K562 (cell line): ENCODE results near the gene HIP1R. TPM values are rescaled to one million over a fixed set of nuclear protein-coding genes. Genes with fewer than 3 reads are reported as not detected.
A peak's percentile ranks its signal among the peaks of the same experiment; 100 is the strongest.

Experiments
- ARID2 ChIP-seq: fragments of 450-650 bp; IDR thresholded peaks from 2 replicates; pipeline ENCODE4 v1.6.1; 2017; ENCODE audit warnings: antibody characterized with exemption, mild to moderate bottlenecking
- BRCA1 ChIP-seq, 2 experiments: fragments of 450-650 bp in 1 of 2; sonication (generic) in 1 of 2; formaldehyde crosslinking in 1 of 2; IDR thresholded peaks; 2 replicates each; pipeline versions ENCODE4 v1.5.0 to v1.6.1; 2017 to 2020; ENCODE audit warnings: mild to moderate bottlenecking in 1 of 2, missing genetic modification reagents in 1 of 2
- C11orf30 ChIP-seq: fragments of 450-650 bp; IDR thresholded peaks from 2 replicates; pipeline ENCODE4 v1.6.1; 2016; ENCODE audit warnings: low read depth, mild to moderate bottlenecking
- CHAMP1 ChIP-seq: fragments of 450-650 bp; IDR thresholded peaks from 2 replicates; pipeline ENCODE4 v1.6.1; 2016; ENCODE audit warnings: mild to moderate bottlenecking
- CHD4 ChIP-seq: fragments of 200-600 bp; sonication (generic); IDR thresholded peaks from 3 replicates; pipeline ENCODE4 v1.6.1; 2012; ENCODE audit warnings: low read depth, mild to moderate bottlenecking, mixed read lengths, low read length, inconsistent platforms; ENCODE audit not compliant: insufficient read depth, insufficient replicate concordance, poor library complexity, severe bottlenecking
- CREM ChIP-seq: IDR thresholded peaks from 2 replicates; pipeline ENCODE4 v1.6.1; 2014; ENCODE audit warnings: antibody characterized with exemption, low read depth
- E4F1 ChIP-seq: fragments of 250-450 bp; sonication (Bioruptor Pico); IDR thresholded peaks from 2 replicates; pipeline ENCODE4 v1.5.0; 2021; ENCODE audit warnings: mild to moderate bottlenecking, borderline replicate concordance
- EP400 ChIP-seq: fragments of 450-650 bp; IDR thresholded peaks from 2 replicates; pipeline ENCODE4 v1.6.1; 2017; ENCODE audit warnings: antibody characterized with exemption, mild to moderate bottlenecking, moderate library complexity
- KAT7 ChIP-seq: sonication (generic); formaldehyde crosslinking; IDR thresholded peaks from 2 replicates; pipeline ENCODE4 v1.8.0; 2022; ENCODE audit warnings: missing genetic modification reagents, mild to moderate bottlenecking, borderline replicate concordance
- MAFK ChIP-seq: IDR thresholded peaks from 2 replicates; pipeline ENCODE4 v1.6.1; 2011; ENCODE audit warnings: low read length, improper control_type of control experiment
- PATZ1 ChIP-seq: fragments of 250-450 bp; sonication (Bioruptor Pico); IDR thresholded peaks from 2 replicates; pipeline ENCODE4 v1.5.0; 2020; ENCODE audit warnings: mild to moderate bottlenecking, borderline replicate concordance
- SMARCA5 ChIP-seq: fragments of 450-650 bp; IDR thresholded peaks from 2 replicates; pipeline ENCODE4 v1.6.1; 2016
- ZNF175 ChIP-seq: fragments of 200-800 bp; sonication (Bioruptor generic); IDR thresholded peaks from 2 replicates; pipeline ENCODE4 v1.6.1; 2016; ENCODE audit warnings: low read depth, mild to moderate bottlenecking, missing genetic modification characterization, missing compliant biosample characterization
- ZNF274 ChIP-seq: IDR thresholded peaks from 2 replicates; pipeline ENCODE4 v1.6.1; 2011; ENCODE audit warnings: low read depth, mild to moderate bottlenecking, low read length, moderate library complexity, borderline replicate concordance
- ZNF408 ChIP-seq: fragments of 250-450 bp; sonication (Bioruptor Pico); IDR thresholded peaks from 2 replicates; pipeline ENCODE4 v1.4.0; 2020; ENCODE audit warnings: low read depth, mild to moderate bottlenecking, moderate library complexity
- ZNF740 ChIP-seq, 3 experiments: fragments of 200-800 bp in 1 of 3; sonication (Bioruptor generic) in 1 of 3; sonication (generic) in 1 of 3; formaldehyde crosslinking in 1 of 3; IDR thresholded peaks; 2 replicates each; pipeline versions ENCODE4 v1.6.1 to v1.8.0; 2016 to 2022; ENCODE audit warnings: mild to moderate bottlenecking in 2 of 3, missing compliant biosample characterization in 2 of 3, missing genetic modification characterization in 2 of 3, missing genetic modification reagents in 1 of 3
- polyA plus RNA-seq, 8 experiments: library from polyadenylated mRNA; depleted of rRNA in 4 of 8; stranded (reverse) in 5 of 8; unstranded in 3 of 8; fragments of >200 nt; fragmentation: Nextera tagmentation in 2 of 8; fragmentation: Illumina TruSeq in 1 of 8; extraction: Ambion mirVana in 2 of 8; extraction: Trizol in 1 of 8; gene quantifications; 2 replicates each; pipeline versions ENCODE4 v1.2.1 to v1.2.3, GENCODE V29; 2011 to 2014; ENCODE audit warnings: inconsistent platforms in 1 of 8, missing spikeins in 1 of 8
- total RNA-seq, 7 experiments: library from RNA; depleted of rRNA in 6 of 7; stranded (reverse); fragments of >200 nt in 6 of 7; fragmentation: Illumina TruSeq in 2 of 7; extraction: Trizol in 2 of 7; gene quantifications; 2 replicates each; pipeline versions ENCODE4 v1.2.1 to v1.2.3, GENCODE V29; 2011 to 2021; ENCODE audit warnings: low replicate concordance in 1 of 7

HIP1R gene
- total and polyA plus RNA-seq, 9 of the 15 experiments (the other 6 are each of a cell fraction or from before 2014, with no cell fraction given), result 0.15 to 31.0 (median 14.2) TPM

GRCh38 chr12:122886851-122887818 lies 51.9 kb downstream of the HIP1R start (continued):
- TF ChIP-seq E4F1 (CRISPR knock-in tag), result no peak
- no peak for TF ChIP-seq BRCA1 (IDR thresholded peaks at IDR 0.05)
- TF ChIP-seq BRCA1 (CRISPR knock-in tag; IDR thresholded peaks at IDR 0.05), result no peak
- peak; percentile 50; the same call in 1 of the 2 replicates for TF ChIP-seq ZNF175
- TF ChIP-seq EP400, result peak; percentile 46
- TF ChIP-seq CHAMP1, result no peak
- TF ChIP-seq KAT7, result no peak
- TF ChIP-seq ARID2, result no peak
- 0 out of 2 replicates have a peak, but pooled peaks have one; percentile 54 for TF ChIP-seq SMARCA5
- peak; percentile 62; the same call in 1 of the 2 replicates for TF ChIP-seq MAFK
- no peak for TF ChIP-seq ZNF274
- peak; percentile 34; the same call in 1 of the 2 replicates for TF ChIP-seq ZNF740 (CRISPR knock-in tag; IDR thresholded peaks at IDR 0.05)
- TF ChIP-seq ZNF740 (tag; IDR thresholded peaks at IDR 0.05), result no peak
- TF ChIP-seq PATZ1, result no peak
- no peak for TF ChIP-seq ZNF408 (CRISPR knock-in tag)
- no peak for TF ChIP-seq CHD4
- TF ChIP-seq C11orf30, result peak; percentile 86
- TF ChIP-seq CREM, result peak; percentile 47; the same call in 1 of the 2 replicates
